Measurements from ENCODE around the gene HAUS6.

The HAUS6 gene

DNA sequence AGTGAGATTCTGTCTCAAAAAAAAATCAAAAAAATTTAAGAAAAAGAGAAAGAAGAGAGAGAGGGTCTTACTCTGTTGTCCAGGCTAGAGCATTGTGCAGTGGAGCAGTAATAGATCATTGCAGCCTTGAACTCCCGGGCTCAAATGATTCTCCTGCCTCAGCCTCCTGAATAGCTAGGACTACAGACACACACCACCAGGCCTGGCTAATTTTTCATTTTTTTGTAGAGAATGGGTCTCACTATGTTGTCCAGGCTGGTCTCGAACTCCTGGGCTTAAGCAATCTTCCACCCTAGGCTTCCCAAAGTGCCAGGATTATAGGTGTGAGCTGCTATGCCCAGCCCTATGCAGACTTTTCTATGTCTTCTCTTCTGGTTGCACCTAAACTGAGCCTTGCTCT is 28.5 kb downstream of the HAUS6 start:
- no peak for TF ChIP-seq Cebpa-rat (IDR thresholded peaks at IDR 0.05)
- Histone ChIP-seq H3K9me3 (replicated peaks in 1 of 11) (peaks cover 0 to 32% (median 21%) of the 10 kb centered on the region in 11 experiments; a peak in 18 of 22 replicates), H3K27me3 (no peaks in the 10 kb centered on the region), H3K27ac (no peak overlapping the region), H3K4me2 (no peak overlapping the region), H3K4me1 (no peaks in the 10 kb centered on the region), H4K20me1 (peaks cover 0 to 4% (median 0%) of the 10 kb centered on the region in 11 experiments; a peak in 2 of 22 replicates), H3K9ac (no peak overlapping the region), H3K4me3 (no peak overlapping the region), H3K36me3 (peaks cover 92 to 100% (median 98%) of the 10 kb centered on the region in 11 experiments)

DNA sequence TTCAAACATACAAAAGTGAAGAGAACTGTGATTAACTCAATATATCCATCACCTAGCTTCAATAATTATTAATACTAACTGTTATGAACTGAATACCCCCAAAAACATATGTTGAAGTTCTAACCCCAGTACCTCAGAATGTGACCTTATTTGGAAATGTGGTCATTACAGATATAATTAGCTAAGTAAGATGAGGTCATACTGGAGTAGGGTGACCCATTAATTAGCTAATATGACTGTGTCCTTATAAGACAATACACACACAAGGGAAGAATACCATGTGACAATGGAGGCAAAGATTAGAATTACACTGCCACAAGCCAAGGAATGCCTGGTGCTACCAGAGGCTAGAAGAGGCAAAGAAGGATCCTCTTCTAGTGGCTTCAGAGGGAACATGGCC is 45.7 kb downstream of the HAUS6 start:
- Histone ChIP-seq H3K27ac (no peak overlapping the region), H3K36me3 (peaks cover 54 to 82% (median 60%) of the 10 kb centered on the region in 11 experiments), H3K4me3 (no peak overlapping the region), H3K9ac (no peak overlapping the region), H4K20me1 (peaks cover 0 to 10% (median 6%) of the 10 kb centered on the region in 11 experiments; a peak in 13 of 22 replicates), H3K4me2 (no peak overlapping the region), H3K27me3 (no peaks in the 10 kb centered on the region), H3K4me1 (peaks cover under 1 to 14% (median 6%) of the 10 kb centered on the region in 10 experiments; a peak in 16 of 20 replicates), H3K9me3 (replicated peaks in 1 of 11) (no peaks in the 10 kb centered on the region)
- no peak for TF ChIP-seq Cebpa-rat (IDR thresholded peaks at IDR 0.05)

GRCh38 chr9:19050637-19051591 is 51.8 kb downstream of the HAUS6 start:
- peaks cover 0 to 21% (median 8%) of the 10 kb centered on the region in 11 experiments; a peak in 10 of 22 replicates for H3K36me3 ChIP-seq
- H4K20me1 ChIP-seq, result peaks cover 14 to 32% (median 23%) of the 10 kb centered on the region in 11 experiments; a peak in 19 of 22 replicates
- peaks cover 29 to 44% (median 35%) of the 10 kb centered on the region in 10 experiments for H3K4me1 ChIP-seq
- H3K27ac ChIP-seq, result peak overlapping the region; percentile 12 to 95 (median 88); a peak in 19 of 22 replicates
- H3K9me3 ChIP-seq (replicated peaks in 1 of 11), result no peaks in the 10 kb centered on the region
- peak overlapping the region; percentile 73 to 96 (median 84) for H3K4me3 ChIP-seq
- no peaks in the 10 kb centered on the region for H3K27me3 ChIP-seq
- no peak for TF ChIP-seq Cebpa-rat (IDR thresholded peaks at IDR 0.05)
- H3K9ac ChIP-seq, result peak overlapping the region; percentile 88 to 96 (median 91)
- peak overlapping the region; percentile 88 to 97 (median 94) for H3K4me2 ChIP-seq

- no peak for TF ChIP-seq Cebpa-rat (IDR thresholded peaks at IDR 0.05)
- Histone ChIP-seq H3K4me2 (peak overlapping the region; percentile 88 to 97 (median 94)), H3K9ac (peak overlapping the region; percentile 88 to 96 (median 91)), H3K27ac (peak overlapping the region; percentile 73 to 95 (median 88)), H3K27me3 (no peaks in the 10 kb centered on the region), H4K20me1 (peaks cover 14 to 32% (median 23%) of the 10 kb centered on the region in 11 experiments; a peak in 19 of 22 replicates), H3K4me1 (peaks cover 29 to 44% (median 35%) of the 10 kb centered on the region in 10 experiments), H3K9me3 (replicated peaks in 1 of 11) (no peaks in the 10 kb centered on the region), H3K4me3 (peak overlapping the region; percentile 73 to 96 (median 84)), H3K36me3 (peaks cover 0 to 12% (median 4%) of the 10 kb centered on the region in 11 experiments; a peak in 7 of 22 replicates)
Measured at GRCh38 chr9:19049917-19050636, 52.6 kb downstream of the HAUS6 start.

GRCh38 chr9:19048966-19049916 is 53.5 kb downstream of the HAUS6 start, which contains the start of gene RRAGA:
TSS of gene RRAGA (plus strand) at chr9:19049427. CDS start at chr9:19049660, 233 bp downstream.
- Histone ChIP-seq H3K4me1 (peaks cover 29 to 44% (median 35%) of the 10 kb centered on the region in 10 experiments), H3K9ac (peak within 1 kb of the TSS; percentile 88 to 96 (median 91)), H3K27ac (peak within 1 kb of the TSS; percentile 73 to 95 (median 88)), H3K36me3 (peaks cover 0 to 10% (median 0%) of the 10 kb centered on the region in 11 experiments; a peak in 6 of 22 replicates), H3K9me3 (replicated peaks in 1 of 11) (peaks cover 0 to 6% (median 0%) of the 10 kb centered on the region in 11 experiments; a peak in 4 of 22 replicates), H3K4me2 (peak within 1 kb of the TSS; percentile 88 to 97 (median 94)), H4K20me1 (peaks cover 14 to 32% (median 23%) of the 10 kb centered on the region in 11 experiments; a peak in 19 of 22 replicates), H3K4me3 (peak within 1 kb of the TSS; percentile 73 to 96 (median 84)), H3K27me3 (no peaks in the 10 kb centered on the region)
- TF ChIP-seq Cebpa-rat (IDR thresholded peaks at IDR 0.05), result no peak

DNA sequence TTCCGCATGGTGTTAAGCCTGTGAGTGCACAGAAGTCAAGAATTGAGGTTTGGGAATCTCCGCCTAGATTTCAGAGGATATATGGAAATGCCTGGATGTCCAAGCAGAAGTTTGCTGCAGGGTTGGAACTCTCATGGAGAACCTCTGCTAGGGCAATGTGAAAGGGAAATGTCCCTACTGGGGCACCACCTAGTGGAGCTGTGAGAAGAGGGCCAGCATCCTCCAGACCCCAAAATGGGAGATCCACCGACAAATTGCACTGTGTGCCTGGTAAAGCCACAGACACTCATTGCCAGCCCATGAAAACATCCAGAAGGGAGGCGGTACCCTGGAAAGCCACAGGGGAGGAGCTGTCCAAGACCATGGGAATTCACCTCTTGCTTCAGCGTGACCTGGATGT is 66.1 kb downstream of the HAUS6 start:
- peaks cover 0 to under 1% (median 0%) of the 10 kb centered on the region in 10 experiments; a peak in 2 of 20 replicates for H3K4me1 ChIP-seq
- no peak overlapping the region for H3K4me2 ChIP-seq
- H3K9ac ChIP-seq, result no peak overlapping the region
- H3K9me3 ChIP-seq (replicated peaks in 1 of 11), result peaks cover 0 to 10% (median 6%) of the 10 kb centered on the region in 11 experiments; a peak in 10 of 22 replicates
- H3K27me3 ChIP-seq, result no peaks in the 10 kb centered on the region
- H3K27ac ChIP-seq, result no peak overlapping the region
- H4K20me1 ChIP-seq, result no peaks in the 10 kb centered on the region
- no peak for TF ChIP-seq Cebpa-rat (IDR thresholded peaks at IDR 0.05)
- no peak overlapping the region for H3K4me3 ChIP-seq
- no peaks in the 10 kb centered on the region for H3K36me3 ChIP-seq

- Histone ChIP-seq H4K20me1 (no peaks in the 10 kb centered on the region), H3K4me3 (no peak within 1 kb of the TSS), H3K4me1 (peaks cover 0 to 7% (median 0%) of the 10 kb centered on the region in 10 experiments; a peak in 2 of 20 replicates), H3K9ac (no peak within 1 kb of the TSS), H3K36me3 (no peaks in the 10 kb centered on the region), H3K9me3 (replicated peaks in 1 of 11) (peaks cover 0 to 10% (median 6%) of the 10 kb centered on the region in 11 experiments; a peak in 10 of 22 replicates), H3K27ac (no peak within 1 kb of the TSS), H3K27me3 (no peaks in the 10 kb centered on the region), H3K4me2 (no peak within 1 kb of the TSS)
- TF ChIP-seq Cebpa-rat (IDR thresholded peaks at IDR 0.05), result no peak
Measured at GRCh38 chr9:19033015-19033414, 69.7 kb downstream of the HAUS6 start, which contains the start of gene SAXO1. TSS of gene SAXO1 (minus strand) at chr9:19033209. CDS start at chr9:19032908, 301 bp downstream.

Measured in BLaER1 treated with 17β-estradiol and CSF1 and Interleukin-3, amounts not matched to agents 10 nM and 100 nM (cell line).